IMR-90 (cell line): ENCODE measurements around the gene NR1I2. TPM values are rescaled to one million over a fixed set of nuclear protein-coding genes. Genes with fewer than 3 reads are reported as not detected.

ENCODE experiments used
- ATAC-seq: fragments of 200-7000 bp; cut with Tn5 transposase; 2 replicates; pipeline ENCODE4 v1.9.1; 2020; ENCODE audit warnings: low read depth, mild to moderate bottlenecking, moderate library complexity
- BruUV-seq: library from RNA; stranded (reverse); fragments of 400-500 nt; replicated peaks from 2 replicates; lab custom pipeline; 2021; lab: Mats Ljungman, UMichigan
- CTCF ChIA-PET: fragments of 300-600 bp; formaldehyde crosslinking; extraction: SDS; loops from one replicate; lab custom pipeline; 2021; ENCODE audit warnings: antibody characterized with exemption; lab: Yijun Ruan, JAX
- POLR2A ChIA-PET: fragments of 300-600 bp; sonication (Branson Sonifier 250); formaldehyde crosslinking; loops from one replicate; lab custom pipeline; 2022; ENCODE audit warnings: antibody characterized with exemption; ENCODE audit not compliant: unreplicated experiment; lab: Charles Lee
- DNase-seq: peaks from one replicate; pipeline ENCODE4 v3.0.0; 2013
- H2AFZ ChIP-seq: replicated peaks from 2 replicates; pipeline ENCODE3; 2013; ENCODE audit warnings: low read length, mild to moderate bottlenecking; ENCODE audit not compliant: poor library complexity
- H2AK5ac ChIP-seq: 2 replicates; pipeline ENCODE4 v1.6.1; 2013; ENCODE audit warnings: low read depth, low read length, inconsistent platforms
- H2AK9ac ChIP-seq: replicated peaks from 2 replicates; pipeline ENCODE3; 2013; ENCODE audit warnings: mild to moderate bottlenecking, low read depth, low read length, moderate library complexity; ENCODE audit not compliant: poor library complexity
- H2BK120ac ChIP-seq: 2 replicates; pipeline ENCODE4 v1.6.1; 2013; ENCODE audit warnings: low read depth, low read length, inconsistent platforms
- H2BK15ac ChIP-seq: 3 replicates; pipeline ENCODE4 v1.6.1; 2013; ENCODE audit warnings: low read depth, low read length, inconsistent platforms
- H2BK20ac ChIP-seq: 2 replicates; pipeline ENCODE4 v1.6.1; 2013; ENCODE audit warnings: low read depth, mild to moderate bottlenecking, inconsistent platforms, low read length, moderate library complexity
- H2BK5ac ChIP-seq: 2 replicates; pipeline ENCODE4 v1.6.1; 2013; ENCODE audit warnings: mild to moderate bottlenecking, low read depth, low read length, inconsistent platforms; ENCODE audit not compliant: poor library complexity, severe bottlenecking
- H3K14ac ChIP-seq: replicated peaks from 2 replicates; pipeline ENCODE4 v1.6.1; 2013; ENCODE audit warnings: low read depth, low read length, inconsistent platforms
- H3K18ac ChIP-seq: 2 replicates; pipeline ENCODE4 v1.6.1; 2013; ENCODE audit warnings: low read depth, low read length, control low read depth
- H3K23ac ChIP-seq: 2 replicates; pipeline ENCODE4 v1.6.1; 2013; ENCODE audit warnings: low read depth, low read length, inconsistent platforms
- H3K27ac ChIP-seq: 2 replicates; pipeline ENCODE4 v1.5.1; 2013; ENCODE audit warnings: mild to moderate bottlenecking, control low read depth, low read length; ENCODE audit not compliant: insufficient read depth
- H3K27me3 ChIP-seq: 2 replicates; pipeline ENCODE4 v1.6.1; 2013; ENCODE audit warnings: low read length; ENCODE audit not compliant: control insufficient read depth, insufficient read depth
- H3K36me3 ChIP-seq: 2 replicates; pipeline ENCODE4 v1.6.1; 2013; ENCODE audit warnings: low read length, mixed read lengths; ENCODE audit not compliant: control insufficient read depth, insufficient read depth
- H3K4ac ChIP-seq: 2 replicates; pipeline ENCODE4 v1.6.1; 2013; ENCODE audit warnings: low read depth, low read length, inconsistent platforms
- H3K4me1 ChIP-seq: 2 replicates; pipeline ENCODE4 v1.6.1; 2013; ENCODE audit warnings: low read length, mixed read lengths; ENCODE audit not compliant: control insufficient read depth, insufficient read depth
- H3K4me2 ChIP-seq: 2 replicates; pipeline ENCODE4 v1.6.1; 2013; ENCODE audit warnings: low read depth, mild to moderate bottlenecking, control low read depth, low read length, moderate library complexity
- H3K4me3 ChIP-seq: 2 replicates; pipeline ENCODE4 v1.5.1; 2013; ENCODE audit warnings: low read depth, mild to moderate bottlenecking, control low read depth, low read length, moderate library complexity; ENCODE audit not compliant: insufficient read depth
- H3K56ac ChIP-seq: 2 replicates; pipeline ENCODE4 v1.6.1; 2013; ENCODE audit warnings: low read length, inconsistent platforms; ENCODE audit not compliant: insufficient read depth; ENCODE audit errors: extremely low read depth
- H3K79me1 ChIP-seq, 2 experiments: 2 replicates each; pipeline ENCODE4 v1.6.1; 2013; ENCODE audit warnings: low read length in 2 of 2, inconsistent platforms in 1 of 2, low read depth in 1 of 2
- H3K9ac ChIP-seq: 2 replicates; pipeline ENCODE4 v1.6.1; 2013; ENCODE audit warnings: low read depth, low read length, control low read depth
- H3K9me1 ChIP-seq: 2 replicates; pipeline ENCODE4 v1.6.1; 2013; ENCODE audit warnings: low read length, inconsistent platforms; ENCODE audit not compliant: insufficient read depth
- H3K9me3 ChIP-seq: 2 replicates; pipeline ENCODE4 v1.6.1; 2013; ENCODE audit warnings: low read length; ENCODE audit not compliant: control insufficient read depth, insufficient read depth
- H4K20me1 ChIP-seq: 2 replicates; pipeline ENCODE4 v1.6.1; 2013; ENCODE audit warnings: low read length, inconsistent platforms; ENCODE audit not compliant: insufficient read depth
- H4K5ac ChIP-seq: 2 replicates; pipeline ENCODE4 v1.6.1; 2013; ENCODE audit warnings: mild to moderate bottlenecking, low read depth, low read length, control low read depth
- H4K8ac ChIP-seq, 2 experiments: 2 replicates each; pipeline ENCODE4 v1.6.1; 2013; ENCODE audit warnings: low read depth in 2 of 2, low read length in 2 of 2, control low read depth in 1 of 2, inconsistent platforms in 1 of 2
- H4K91ac ChIP-seq: 2 replicates; pipeline ENCODE4 v1.6.1; 2013; ENCODE audit warnings: low read depth, low read length, inconsistent platforms; ENCODE audit not compliant: insufficient read depth
- BHLHE40 ChIP-seq: fragments of 150-350 bp; IDR thresholded peaks from 2 replicates; pipeline ENCODE4 v1.6.1; 2016; ENCODE audit warnings: mild to moderate bottlenecking, low read depth, low read length
- CEBPB ChIP-seq: IDR thresholded peaks from 2 replicates; pipeline ENCODE4 v1.6.1; 2012; ENCODE audit warnings: low read depth, low read length, improper control_type of control experiment
- CHD1 ChIP-seq: IDR thresholded peaks from 2 replicates; pipeline ENCODE4 v1.6.1; 2012; ENCODE audit warnings: low read depth, low read length, improper control_type of control experiment
- CTCF ChIP-seq: conservative IDR thresholded peaks from 2 replicates; pipeline ENCODE4 v1.5.1; 2012; ENCODE audit warnings: mild to moderate bottlenecking, low read depth, low read length, improper control_type of control experiment
- ELK1 ChIP-seq: fragments of 150-350 bp; IDR thresholded peaks from 2 replicates; pipeline ENCODE4 v1.6.1; 2016; ENCODE audit warnings: low read depth, mild to moderate bottlenecking, low read length, moderate library complexity, borderline replicate concordance
- FOS ChIP-seq: fragments of 150-350 bp; IDR thresholded peaks from 2 replicates; pipeline ENCODE4 v1.6.1; 2016; ENCODE audit warnings: low read depth, low read length
- MAFK ChIP-seq: IDR thresholded peaks from 2 replicates; pipeline ENCODE4 v1.6.1; 2012; ENCODE audit warnings: low read depth, low read length, improper control_type of control experiment
- MAZ ChIP-seq: IDR thresholded peaks from 2 replicates; pipeline ENCODE4 v1.6.1; 2012; ENCODE audit warnings: low read depth, mild to moderate bottlenecking, low read length, improper control_type of control experiment, moderate library complexity, borderline replicate concordance
- MXI1 ChIP-seq: IDR thresholded peaks from 2 replicates; pipeline ENCODE4 v1.6.1; 2012; ENCODE audit warnings: low read depth, mild to moderate bottlenecking, low read length, moderate library complexity, borderline replicate concordance
- NFE2L2 ChIP-seq: fragments of 150-350 bp; IDR thresholded peaks from 2 replicates; pipeline ENCODE4 v1.6.1; 2016; ENCODE audit warnings: low read depth, mild to moderate bottlenecking, low read length
- POLR2A ChIP-seq: IDR thresholded peaks from 2 replicates; pipeline ENCODE4 v1.6.1; 2012; ENCODE audit warnings: mild to moderate bottlenecking, low read depth, low read length
- RAD21 ChIP-seq: IDR thresholded peaks from 2 replicates; pipeline ENCODE4 v1.6.1; 2012; ENCODE audit warnings: low read length, improper control_type of control experiment
- RCOR1 ChIP-seq: IDR thresholded peaks from 2 replicates; pipeline ENCODE4 v1.6.1; 2012; ENCODE audit warnings: mild to moderate bottlenecking, low read length, improper control_type of control experiment; ENCODE audit not compliant: insufficient replicate concordance
- RFX5 ChIP-seq: IDR thresholded peaks from 2 replicates; pipeline ENCODE4 v1.8.0; 2012; ENCODE audit warnings: low read depth, mild to moderate bottlenecking, low read length, moderate library complexity
- SMC3 ChIP-seq: fragments of 150-350 bp; IDR thresholded peaks from 2 replicates; pipeline ENCODE4 v1.6.1; 2016; ENCODE audit warnings: low read depth, mild to moderate bottlenecking, antibody characterized with exemption, low read length, moderate library complexity
- USF2 ChIP-seq: fragments of 150-350 bp; IDR thresholded peaks from 2 replicates; pipeline ENCODE4 v1.6.1; 2017; ENCODE audit warnings: mild to moderate bottlenecking, antibody characterized with exemption, low read length, low read depth
- WGBS, 2 experiments: methylation state at CpG; one replicate each; pipeline versions ENCODE4 v1.1.5 to v1.1.7; 2013; ENCODE audit warnings: missing lambda C conversion rate in 2 of 2; ENCODE audit not compliant: insufficient read length in 1 of 2; ENCODE audit errors: extremely low coverage in 2 of 2; 5-methylcytosine and 5-hydroxymethylcytosine counted together
- dilution Hi-C: fragments of 300-500 bp; cut with HindIII; formaldehyde crosslinking; loops from one replicate; pipeline ENCODE4 v1.14.3; 2018; ENCODE audit warnings: low sequenced_read_pairs; ENCODE audit not compliant: unreplicated experiment
- in situ Hi-C: fragments of 300-500 bp; cut with MboI; formaldehyde crosslinking; loops from 3 replicates; pipeline ENCODE4 v1.14.3; 2019; ENCODE audit warnings: low sequenced_read_pairs, inconsistent platforms, mixed read lengths
- intact Hi-C: fragments of 100-400 bp; cut with micrococcal nuclease; formaldehyde crosslinking; loops from 2 replicates; pipeline ENCODE4 v1.10.0; 2022
- polyA plus RNA-seq, 3 experiments: library from polyadenylated mRNA; depleted of rRNA; stranded (reverse); fragments of >200 nt; gene quantifications; 2 replicates each; pipeline ENCODE4 v1.2.3, GENCODE V29; 2012; ENCODE audit warnings: low replicate concordance in 1 of 3
- total RNA-seq: library from RNA; depleted of rRNA; stranded (reverse); fragments of >200 nt; gene quantifications from 2 replicates; pipeline ENCODE4 v1.2.3, GENCODE V29; 2012

NR1I2 gene
- total and polyA plus RNA-seq, 2 of the 4 experiments (the other 2 are of a cell fraction), result not detected

- no peak overlapping the region for H3K23ac ChIP-seq
- no peaks in the 10 kb centered on the region for H3K4me1 ChIP-seq
- WGBS, 2 experiments, result no CpG with 5 or more reads among the region's 1 CpG
- POLR2A ChIA-PET, result no interaction called here
- H4K91ac ChIP-seq, result no peak overlapping the region
- H3K4ac ChIP-seq, result no peak overlapping the region
- DNase-seq (no peak), ATAC-seq (no peak)
- H2AK5ac ChIP-seq, result no peak overlapping the region
- intact Hi-C loops (no loop called here), dilution Hi-C loops (no loop called here), in situ Hi-C loops (no loop called here)
- no peak overlapping the region for H2BK15ac ChIP-seq
- H2BK20ac ChIP-seq, result no peak overlapping the region
- H3K9ac ChIP-seq, result no peak overlapping the region
- H2AK9ac ChIP-seq, result no peak overlapping the region
- no peak overlapping the region for H3K14ac ChIP-seq
- H3K36me3 ChIP-seq, result no peaks in the 10 kb centered on the region
- no peak overlapping the region for H4K8ac ChIP-seq
- CTCF ChIA-PET, result no interaction called here
- no peak overlapping the region for H3K27ac ChIP-seq
- TF ChIP-seq MXI1, result no peak
- no peak for TF ChIP-seq CTCF
- no peak for TF ChIP-seq CHD1
- TF ChIP-seq ELK1, result no peak
- TF ChIP-seq RCOR1, result no peak
- no peak for TF ChIP-seq NFE2L2
- TF ChIP-seq BHLHE40, result no peak
- no peak for TF ChIP-seq RFX5
- no peak for TF ChIP-seq MAZ
- no peak for TF ChIP-seq RAD21
- TF ChIP-seq USF2, result no peak
- TF ChIP-seq FOS, result no peak
- TF ChIP-seq CEBPB, result no peak
- TF ChIP-seq POLR2A, result no peak
- no peak for TF ChIP-seq MAFK
- no peak for TF ChIP-seq SMC3
- H2BK5ac ChIP-seq, result no peak overlapping the region
- H3K9me1 ChIP-seq, result no peaks in the 10 kb centered on the region
- no peak overlapping the region for H2BK120ac ChIP-seq
- H3K4me3 ChIP-seq, result no peak overlapping the region
- H3K4me2 ChIP-seq, result no peak overlapping the region
- BruUV-seq, result no TSS peak
- no peak overlapping the region for H3K18ac ChIP-seq
- H3K27me3 ChIP-seq, result peaks cover 4% of the 10 kb centered on the region
- no peaks in the 10 kb centered on the region for H4K20me1 ChIP-seq
- H3K79me1 ChIP-seq, result no peaks in the 10 kb centered on the region
- no peaks in the 10 kb centered on the region; the same call in 1 of the 2 replicates for H3K9me3 ChIP-seq
- no peak overlapping the region for H4K5ac ChIP-seq
- H2AFZ ChIP-seq, result no peak overlapping the region
- H3K56ac ChIP-seq, result no peak overlapping the region
Observed at GRCh38 chr3:119778176-119778575, 3.7 kb upstream of the NR1I2 start.
